ENCODE measurements around the gene MACROD2. TPM values are rescaled to one million over a fixed set of nuclear protein-coding genes. Genes with fewer than 3 reads are reported as not detected.

MACROD2 gene
- total RNA-seq, 2 donors from 2014 or later: 8.3 to 21.8 TPM

DNA sequence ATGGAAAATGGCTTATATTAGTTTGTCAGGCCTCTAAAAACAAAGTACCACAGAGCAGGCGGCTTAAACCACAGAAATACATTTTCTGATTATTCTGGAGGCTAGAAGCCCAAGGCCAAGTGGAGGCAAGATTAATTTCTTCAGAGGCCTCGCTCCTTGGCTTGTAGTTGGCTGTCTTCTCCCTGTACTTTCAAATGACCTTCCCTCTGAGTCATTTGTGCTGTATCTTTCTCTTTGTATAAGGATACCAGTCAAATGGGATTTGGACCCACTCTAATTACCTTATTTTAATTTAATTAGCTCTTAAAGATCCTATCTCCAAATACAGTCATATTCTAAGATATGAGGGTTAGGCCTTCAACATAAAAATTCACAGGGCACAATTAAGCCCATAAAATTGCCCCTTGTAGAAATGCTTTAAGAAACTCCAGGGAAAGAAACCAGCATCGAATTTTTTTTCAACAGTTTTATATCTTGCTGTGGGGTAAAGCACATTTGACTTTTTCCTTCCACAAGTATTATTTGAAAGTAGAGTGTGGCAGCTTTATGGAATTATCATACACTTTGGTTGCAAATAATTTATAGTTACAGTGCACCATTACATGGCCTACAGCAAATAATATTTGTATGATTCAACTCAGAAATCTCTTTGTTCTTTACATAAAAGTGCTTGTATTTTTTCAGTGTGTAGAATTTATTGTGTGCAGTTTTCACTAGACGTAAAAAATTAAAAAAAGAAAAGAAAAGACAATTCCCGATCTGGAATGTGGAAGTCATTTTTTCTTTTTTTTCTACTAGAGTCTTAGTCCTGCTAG, 1871.8 kb downstream of the MACROD2 start:
- no peaks in the 10 kb centered on the region for H3K27me3 ChIP-seq
- no peak for TF ChIP-seq POLR2A (IDR thresholded peaks at IDR 0.05)
- TF ChIP-seq, protein P1, sequence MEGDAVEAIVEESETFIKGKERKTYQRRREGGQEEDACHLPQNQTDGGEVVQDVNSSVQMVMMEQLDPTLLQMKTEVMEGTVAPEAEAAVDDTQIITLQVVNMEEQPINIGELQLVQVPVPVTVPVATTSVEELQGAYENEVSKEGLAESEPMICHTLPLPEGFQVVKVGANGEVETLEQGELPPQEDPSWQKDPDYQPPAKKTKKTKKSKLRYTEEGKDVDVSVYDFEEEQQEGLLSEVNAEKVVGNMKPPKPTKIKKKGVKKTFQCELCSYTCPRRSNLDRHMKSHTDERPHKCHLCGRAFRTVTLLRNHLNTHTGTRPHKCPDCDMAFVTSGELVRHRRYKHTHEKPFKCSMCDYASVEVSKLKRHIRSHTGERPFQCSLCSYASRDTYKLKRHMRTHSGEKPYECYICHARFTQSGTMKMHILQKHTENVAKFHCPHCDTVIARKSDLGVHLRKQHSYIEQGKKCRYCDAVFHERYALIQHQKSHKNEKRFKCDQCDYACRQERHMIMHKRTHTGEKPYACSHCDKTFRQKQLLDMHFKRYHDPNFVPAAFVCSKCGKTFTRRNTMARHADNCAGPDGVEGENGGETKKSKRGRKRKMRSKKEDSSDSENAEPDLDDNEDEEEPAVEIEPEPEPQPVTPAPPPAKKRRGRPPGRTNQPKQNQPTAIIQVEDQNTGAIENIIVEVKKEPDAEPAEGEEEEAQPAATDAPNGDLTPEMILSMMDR (IDR thresholded peaks at IDR 0.05): no peak
- no peak overlapping the region for H3K27ac ChIP-seq
- WGBS, 2 donors: 79 to 82% methylated on average over 5 of the region's 5 CpGs
- intact Hi-C loops (cut with DNase I): no loop called here
- no peak overlapping the region for H3K4me3 ChIP-seq
- no peaks in the 10 kb centered on the region for H3K4me1 ChIP-seq
- DNase-seq (no peak), ATAC-seq (no peak)
- no peaks in the 10 kb centered on the region for H3K9me3 ChIP-seq
- no peaks in the 10 kb centered on the region for H3K36me3 ChIP-seq (replicated peaks in 1 of 2; ENCODE audit: insufficient read depth in 1 of 2, low read depth in 2 of 2)

DNA sequence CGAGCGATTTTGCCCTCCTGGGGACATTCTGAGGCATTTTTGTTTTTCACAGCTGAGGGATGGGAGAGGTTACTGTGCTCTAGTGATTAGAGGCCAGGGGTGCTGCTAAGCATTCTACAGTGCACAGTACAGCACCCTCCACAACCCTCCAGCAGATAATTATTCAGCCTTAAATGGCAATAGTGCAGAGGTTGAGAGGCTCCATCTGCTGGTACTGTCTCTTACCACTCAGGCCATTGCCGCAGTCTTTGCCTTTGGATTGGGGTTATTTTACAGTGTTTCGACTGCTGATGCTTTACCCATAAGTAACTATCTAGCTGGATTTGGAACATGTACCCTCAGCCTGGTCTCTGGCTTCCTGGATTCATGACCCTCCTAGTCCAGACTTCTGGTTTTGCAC, 1872.6 kb downstream of the MACROD2 start:
- Histone ChIP-seq H3K27ac (no peak overlapping the region), H3K27me3 (no peaks in the 10 kb centered on the region), H3K9me3 (no peaks in the 10 kb centered on the region), H3K4me1 (no peaks in the 10 kb centered on the region), H3K36me3 (replicated peaks in 1 of 2; ENCODE audit: insufficient read depth in 1 of 2, low read depth in 2 of 2) (no peaks in the 10 kb centered on the region), H3K4me3 (no peak overlapping the region)
- WGBS, 2 donors: 88 to 94% methylated on average over 4 of the region's 4 CpGs
- DNase-seq (no peak), ATAC-seq (no peak)
- TF ChIP-seq, protein P1 (IDR thresholded peaks at IDR 0.05): no peak
- no peak for TF ChIP-seq POLR2A (IDR thresholded peaks at IDR 0.05)
- intact Hi-C loops (cut with DNase I): no loop called here

DNA sequence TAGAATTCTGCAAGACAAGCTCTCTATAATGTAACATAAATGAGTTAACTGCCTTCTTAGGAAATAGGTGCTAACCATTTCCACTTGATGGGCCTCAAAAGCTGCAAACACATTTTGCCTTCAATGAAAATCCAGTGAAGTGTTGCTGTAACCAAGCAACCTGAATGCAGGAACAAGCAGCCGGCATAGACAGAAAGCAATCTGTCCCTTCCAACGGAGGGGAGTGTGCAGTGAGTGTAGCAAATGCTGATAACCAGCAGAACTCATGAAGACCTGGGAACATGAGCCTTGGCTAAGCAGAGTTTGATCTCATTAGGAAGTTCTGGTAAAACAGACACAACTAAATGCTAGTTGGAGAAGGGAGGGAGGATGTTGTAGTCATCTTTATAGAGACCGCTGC, 1880.1 kb downstream of the MACROD2 start:
- Histone ChIP-seq H3K9me3 (no peaks in the 10 kb centered on the region), H3K4me3 (no peak overlapping the region), H3K36me3 (replicated peaks in 1 of 2; ENCODE audit: insufficient read depth in 1 of 2, low read depth in 2 of 2) (no peaks in the 10 kb centered on the region), H3K27ac (no peak overlapping the region), H3K27me3 (no peaks in the 10 kb centered on the region), H3K4me1 (no peaks in the 10 kb centered on the region)
- TF ChIP-seq, protein P1 (IDR thresholded peaks at IDR 0.05): no peak
- TF ChIP-seq POLR2A (IDR thresholded peaks at IDR 0.05): no peak
- DNase-seq (peak in 2 of 4 donors; percentile 8 to 28), ATAC-seq (no peak)
- 48 to 55% methylated on average over 3 of the region's 3 CpGs for WGBS, 2 donors
- intact Hi-C loops (cut with DNase I): no loop called here

DNA sequence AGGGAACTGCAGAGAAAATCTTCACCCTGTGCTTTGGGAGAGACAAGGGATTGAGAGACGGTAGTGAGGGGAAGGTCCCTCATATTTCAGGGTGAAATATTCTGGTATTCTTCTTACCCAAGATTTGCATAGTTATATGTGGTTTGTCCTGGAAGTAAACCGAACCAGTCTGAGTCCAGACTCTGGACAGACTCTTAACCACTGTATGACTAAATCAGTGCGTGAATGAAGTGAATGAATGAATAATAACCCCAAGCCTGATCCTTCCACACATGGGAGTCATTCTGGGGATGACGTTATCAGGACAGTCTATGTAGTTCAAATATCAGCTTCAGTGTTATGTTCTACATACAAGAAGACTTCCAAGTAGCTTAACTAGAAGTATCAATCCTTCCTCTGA, 1887.2 kb downstream of the MACROD2 start:
- Histone ChIP-seq H3K9me3 (no peaks in the 10 kb centered on the region), H3K27ac (no peak overlapping the region), H3K36me3 (replicated peaks in 1 of 2; ENCODE audit: insufficient read depth in 1 of 2, low read depth in 2 of 2) (no peaks in the 10 kb centered on the region), H3K4me1 (no peaks in the 10 kb centered on the region), H3K27me3 (no peaks in the 10 kb centered on the region), H3K4me3 (no peak overlapping the region)
- no peak for TF ChIP-seq POLR2A (IDR thresholded peaks at IDR 0.05)
- TF ChIP-seq, protein P1 (IDR thresholded peaks at IDR 0.05): no peak
- intact Hi-C loops (cut with DNase I): no loop called here
- DNase-seq: no peak
- ATAC-seq: no peak
- WGBS, 2 donors: 61 to 83% methylated on average over 4 of the region's 4 CpGs

DNA sequence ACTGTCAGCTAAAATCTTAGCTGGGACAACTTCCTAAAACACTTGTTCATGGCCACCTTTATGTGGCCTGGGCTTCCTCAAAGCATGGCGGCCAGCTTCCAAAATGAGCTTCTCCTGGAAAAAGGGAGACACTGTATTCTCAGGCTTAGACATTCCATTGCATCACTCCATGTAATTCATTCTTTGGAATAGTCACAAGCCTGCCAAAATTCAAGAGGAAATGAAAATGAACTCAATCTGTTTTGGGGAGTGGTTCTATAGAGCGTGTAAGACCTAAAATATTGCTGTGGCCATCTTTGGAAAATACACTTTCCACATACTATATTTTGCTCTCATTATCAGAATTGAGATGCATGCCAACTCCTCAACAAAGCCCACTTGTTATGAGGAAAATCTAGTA, 1890.9 kb downstream of the MACROD2 start:
- Histone ChIP-seq H3K4me1 (no peaks in the 10 kb centered on the region), H3K27me3 (no peaks in the 10 kb centered on the region), H3K4me3 (no peak overlapping the region), H3K9me3 (no peaks in the 10 kb centered on the region), H3K36me3 (replicated peaks in 1 of 2; ENCODE audit: insufficient read depth in 1 of 2, low read depth in 2 of 2) (no peaks in the 10 kb centered on the region), H3K27ac (no peak overlapping the region)
- intact Hi-C loops (cut with DNase I): no loop called here
- no peak for DNase-seq
- ATAC-seq: no peak
- TF ChIP-seq POLR2A (IDR thresholded peaks at IDR 0.05): no peak
- TF ChIP-seq, protein P1 (IDR thresholded peaks at IDR 0.05): no peak
- WGBS, 2 donors: 96 to 97% methylated on average over 2 of the region's 2 CpGs

All from body of pancreas (tissue), 4 donors.